Ascending aorta (tissue), 2 donors: ENCODE data around the gene FOXK1. TPM values are rescaled to one million over a fixed set of nuclear protein-coding genes. Genes with fewer than 3 reads are reported as not detected.

Experiments used
- DNase-seq, 2 donors: peaks; one replicate each; pipeline ENCODE4 v3.0.0-alpha.2; 2019; ENCODE audit warnings: low spot score in 2 of 2
- H3K27ac ChIP-seq, 2 donors: fragments of 200-600 bp; sonication (generic); one replicate each; pipeline ENCODE4 v1.5.1; 2016 to 2017; ENCODE audit warnings: mild to moderate bottlenecking in 1 of 2
- H3K27me3 ChIP-seq: fragments of 200-600 bp; sonication (generic); one replicate; pipeline ENCODE4 v1.5.1; 2017
- H3K36me3 ChIP-seq, 2 donors: fragments of 200-600 bp; sonication (generic); one replicate each; pipeline ENCODE4 v1.5.1; 2016
- H3K4me1 ChIP-seq, 2 donors: fragments of 200-600 bp; sonication (generic); one replicate each; pipeline ENCODE4 v1.5.1; 2016 to 2017; ENCODE audit warnings: mild to moderate bottlenecking in 1 of 2
- H3K4me3 ChIP-seq, 2 donors: fragments of 200-600 bp; sonication (generic); one replicate each; pipeline ENCODE4 v1.5.1; 2016 to 2017; ENCODE audit warnings: mild to moderate bottlenecking in 1 of 2
- H3K9me3 ChIP-seq, 2 donors: fragments of 200-600 bp; sonication (generic); one replicate each; pipeline ENCODE4 v1.5.1; 2016
- intact Hi-C: fragments of 100-400 bp; cut with DNase I; formaldehyde crosslinking; loops from one replicate; pipeline ENCODE4 v1.15.1; 2023
- total RNA-seq: library from RNA; depleted of rRNA; stranded (reverse); fragments of >200 nt; gene quantifications from one replicate; pipeline ENCODE4 v1.1.0, GENCODE V29; 2016
- TF ChIP-seq, protein P1 (sequence below), 3 experiments: fragments of 200-600 bp in 2 of 3; fragments of 450-650 bp in 1 of 3; sonication (generic) in 2 of 3; IDR thresholded peaks; one replicate each; pipeline ENCODE4 v1.5.1; 2016 to 2019; ENCODE audit warnings: antibody characterized with exemption in 3 of 3, mild to moderate bottlenecking in 1 of 3, moderate library complexity in 1 of 3

The FOXK1 gene
- total RNA-seq, 1 donor from 2014 or later = 31.7 TPM

- no peaks in the 10 kb centered on the region for H3K9me3 ChIP-seq
- no peak overlapping the region for H3K4me3 ChIP-seq
- peaks cover 32 to 50% of the 10 kb centered on the region in 2 donors for H3K36me3 ChIP-seq
- H3K27me3 ChIP-seq = no peaks in the 10 kb centered on the region
- no peak for DNase-seq
- TF ChIP-seq, protein P1, sequence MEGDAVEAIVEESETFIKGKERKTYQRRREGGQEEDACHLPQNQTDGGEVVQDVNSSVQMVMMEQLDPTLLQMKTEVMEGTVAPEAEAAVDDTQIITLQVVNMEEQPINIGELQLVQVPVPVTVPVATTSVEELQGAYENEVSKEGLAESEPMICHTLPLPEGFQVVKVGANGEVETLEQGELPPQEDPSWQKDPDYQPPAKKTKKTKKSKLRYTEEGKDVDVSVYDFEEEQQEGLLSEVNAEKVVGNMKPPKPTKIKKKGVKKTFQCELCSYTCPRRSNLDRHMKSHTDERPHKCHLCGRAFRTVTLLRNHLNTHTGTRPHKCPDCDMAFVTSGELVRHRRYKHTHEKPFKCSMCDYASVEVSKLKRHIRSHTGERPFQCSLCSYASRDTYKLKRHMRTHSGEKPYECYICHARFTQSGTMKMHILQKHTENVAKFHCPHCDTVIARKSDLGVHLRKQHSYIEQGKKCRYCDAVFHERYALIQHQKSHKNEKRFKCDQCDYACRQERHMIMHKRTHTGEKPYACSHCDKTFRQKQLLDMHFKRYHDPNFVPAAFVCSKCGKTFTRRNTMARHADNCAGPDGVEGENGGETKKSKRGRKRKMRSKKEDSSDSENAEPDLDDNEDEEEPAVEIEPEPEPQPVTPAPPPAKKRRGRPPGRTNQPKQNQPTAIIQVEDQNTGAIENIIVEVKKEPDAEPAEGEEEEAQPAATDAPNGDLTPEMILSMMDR (IDR thresholded peaks at IDR 0.05) = no peak
- intact Hi-C loops = no loop called here
- no peaks in the 10 kb centered on the region for H3K4me1 ChIP-seq
- H3K27ac ChIP-seq = no peak overlapping the region
Observed at GRCh38 chr7:4766666-4767519, 84.8 kb downstream of the FOXK1 start.

DNA sequence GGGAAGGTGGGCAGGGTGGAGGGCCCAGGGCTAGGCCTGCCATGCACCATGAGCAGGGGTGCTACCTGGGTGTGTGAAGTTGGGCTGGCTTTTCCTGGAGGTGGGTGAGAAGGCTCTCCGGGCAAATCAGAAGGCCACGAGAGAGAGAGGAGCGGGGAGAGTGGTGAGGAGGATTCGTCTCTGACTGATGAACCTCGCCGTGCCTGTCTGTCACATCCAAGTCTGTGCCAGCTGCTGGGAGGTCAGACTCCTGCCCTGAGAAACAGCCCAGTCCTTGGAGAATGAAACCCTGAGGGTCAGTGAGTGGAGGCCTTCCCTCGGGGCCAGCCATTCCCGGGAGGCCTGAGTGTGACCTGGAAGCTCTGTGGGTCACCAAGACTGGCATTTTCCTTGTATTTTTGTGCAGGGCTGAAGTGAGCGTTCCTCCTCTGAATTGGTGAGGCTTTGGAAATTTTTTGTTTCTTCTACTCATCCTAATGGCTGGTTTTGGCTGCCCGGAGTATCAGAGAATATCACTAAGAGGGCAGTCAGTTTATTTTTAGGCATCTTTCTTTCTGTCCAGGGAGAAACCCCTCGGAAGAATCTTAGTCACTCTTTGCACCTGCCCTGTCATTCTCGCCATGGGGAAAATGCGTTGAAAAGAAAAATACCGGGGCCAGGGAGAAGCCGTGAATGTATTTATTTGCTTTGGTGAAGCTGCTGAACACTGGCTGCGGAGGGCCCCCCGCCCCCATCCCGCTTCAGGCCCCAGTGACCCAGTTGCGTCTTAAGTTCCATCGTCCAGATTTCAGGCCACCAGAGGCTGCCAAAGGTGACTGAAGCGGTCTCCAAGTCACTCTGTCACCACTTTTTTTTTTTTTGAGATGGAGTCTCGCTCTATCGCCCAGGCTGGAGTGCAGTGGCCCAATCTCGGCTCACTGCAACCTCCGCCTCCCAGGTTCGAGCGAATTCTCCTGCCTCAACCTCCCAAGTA lies 86.8 kb downstream of the FOXK1 start:
- Histone ChIP-seq H3K36me3 (peaks cover 12 to 38% of the 10 kb centered on the region in 2 donors), H3K4me1 (no peaks in the 10 kb centered on the region), H3K27me3 (no peaks in the 10 kb centered on the region), H3K27ac (peak overlapping the region in 1 of 2 donors; percentile 9), H3K9me3 (no peaks in the 10 kb centered on the region), H3K4me3 (no peak overlapping the region)
- DNase-seq = no peak
- TF ChIP-seq, protein P1 (IDR thresholded peaks at IDR 0.05) = no peak
- intact Hi-C loops = no loop called here

- H3K4me3 ChIP-seq = no peak overlapping the region
- TF ChIP-seq, protein P1 (IDR thresholded peaks at IDR 0.05) = no peak
- no peaks in the 10 kb centered on the region for H3K27me3 ChIP-seq
- no peaks in the 10 kb centered on the region for H3K9me3 ChIP-seq
- intact Hi-C loops = loop anchor here (10.0 kb wide), 1 partner anchor 205 kb away; no protein-coding TSS in a partner anchor
- peak overlapping the region in 1 of 2 donors; percentile 9 for H3K27ac ChIP-seq
- peaks cover 2 to 5% of the 10 kb centered on the region in 2 donors for H3K4me1 ChIP-seq
- DNase-seq = no peak
- H3K36me3 ChIP-seq = peaks cover 7 to 29% of the 10 kb centered on the region in 2 donors
Observed at GRCh38 chr7:4769761-4770160, 87.7 kb downstream of the FOXK1 start.

GRCh38 chr7:4770886-4771285 lies 88.8 kb downstream of the FOXK1 start:
- H3K27ac ChIP-seq = no peak overlapping the region
- TF ChIP-seq, protein P1 (IDR thresholded peaks at IDR 0.05) = no peak
- DNase-seq = no peak
- peaks cover 3 to 23% of the 10 kb centered on the region in 2 donors for H3K36me3 ChIP-seq
- no peaks in the 10 kb centered on the region for H3K27me3 ChIP-seq
- peaks cover 2 to 5% of the 10 kb centered on the region in 2 donors for H3K4me1 ChIP-seq
- intact Hi-C loops = loop anchor here (10.0 kb wide), 1 partner anchor 204 kb away; no protein-coding TSS in a partner anchor
- H3K4me3 ChIP-seq = no peak overlapping the region
- no peaks in the 10 kb centered on the region for H3K9me3 ChIP-seq

- no peak overlapping the region for H3K27ac ChIP-seq
- DNase-seq = no peak
- no peaks in the 10 kb centered on the region for H3K27me3 ChIP-seq
- H3K4me1 ChIP-seq = peaks cover 5 to 9% of the 10 kb centered on the region in 2 donors
- H3K36me3 ChIP-seq = peaks cover 3 to 23% of the 10 kb centered on the region in 2 donors
- H3K9me3 ChIP-seq = no peaks in the 10 kb centered on the region
- TF ChIP-seq, protein P1 (IDR thresholded peaks at IDR 0.05) = no peak
- H3K4me3 ChIP-seq = no peak overlapping the region
- intact Hi-C loops = loop anchor here (10.0 kb wide), 1 partner anchor 203 kb away; no protein-coding TSS in a partner anchor
Observed at GRCh38 chr7:4771737-4772136, 89.6 kb downstream of the FOXK1 start.
